ENCODE data around the gene MIX23.

MIX23 gene

GRCh38 chr3:122322095-122323075, 60.6 kb downstream of the MIX23 start:
- Mint-ChIP-seq H3K36me3 (ENCODE audit: low read depth) (peaks cover 4% of the 10 kb centered on the region), H3K9me3 (peaks cover 20% of the 10 kb centered on the region), H3K27ac (no peak overlapping the region), H3K4me3 (no peak overlapping the region), H3K4me1 (no peaks in the 10 kb centered on the region), H3K27me3 (ENCODE audit: low read depth, poor library complexity) (peaks cover 13% of the 10 kb centered on the region)
- DNase-seq = no peak
- no peak for TF ChIP-seq CTCF (IDR thresholded peaks at IDR 0.05)

- Mint-ChIP-seq H3K9me3 (peaks cover 20% of the 10 kb centered on the region), H3K4me3 (no peak overlapping the region), H3K27ac (no peak overlapping the region), H3K36me3 (ENCODE audit: low read depth) (peaks cover 4% of the 10 kb centered on the region), H3K27me3 (ENCODE audit: low read depth, poor library complexity) (peaks cover 11% of the 10 kb centered on the region), H3K4me1 (no peaks in the 10 kb centered on the region)
- no peak for DNase-seq
- TF ChIP-seq CTCF (IDR thresholded peaks at IDR 0.05) = no peak
These were observed 64.4 kb downstream of the MIX23 start for GRCh38 chr3:122318620-122319019.

DNA sequence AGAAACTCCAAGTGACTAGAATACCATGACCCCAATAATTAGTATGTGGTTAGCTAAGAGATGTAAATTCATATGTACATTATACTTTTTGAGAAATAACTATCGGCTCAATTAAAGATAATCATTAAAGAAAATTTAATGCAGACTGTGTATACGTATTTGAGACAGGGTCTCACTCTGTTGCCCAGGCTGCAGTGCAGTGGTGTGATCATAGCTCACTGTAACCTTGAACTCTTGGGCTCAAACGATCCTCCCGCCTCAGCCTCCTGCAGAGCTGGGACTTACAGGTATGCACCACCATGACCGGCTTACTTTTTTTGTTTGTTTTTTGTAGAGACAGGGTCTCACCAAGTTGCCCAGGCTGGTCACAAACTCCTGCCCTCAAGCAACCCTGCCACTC, 66.7 kb downstream of the MIX23 start:
- no peak for TF ChIP-seq CTCF (IDR thresholded peaks at IDR 0.05)
- DNase-seq = no peak
- Mint-ChIP-seq H3K9me3 (peaks cover 20% of the 10 kb centered on the region), H3K36me3 (ENCODE audit: low read depth) (peaks cover 4% of the 10 kb centered on the region), H3K27ac (no peak overlapping the region), H3K27me3 (ENCODE audit: low read depth, poor library complexity) (peaks cover 14% of the 10 kb centered on the region), H3K4me3 (no peak overlapping the region), H3K4me1 (no peaks in the 10 kb centered on the region)

DNA sequence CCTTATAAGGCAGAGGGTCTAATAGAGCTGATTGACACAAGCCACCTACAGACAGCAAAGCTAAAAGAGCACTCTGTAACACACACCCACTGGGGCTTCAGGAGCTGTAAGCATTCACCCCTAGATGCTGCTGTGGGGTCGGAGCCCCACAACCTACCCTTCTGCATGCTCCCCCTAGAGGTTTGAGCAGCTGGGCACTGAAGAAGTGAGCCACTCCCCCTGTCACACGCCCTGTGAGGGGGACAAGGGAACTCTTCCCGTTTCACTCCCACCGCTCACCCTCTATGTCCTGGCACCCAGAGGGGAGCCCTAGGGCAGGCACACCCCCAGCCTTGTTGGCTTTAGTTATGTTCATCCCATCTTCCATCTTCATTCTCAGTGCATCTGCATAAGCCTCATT, 67.4 kb downstream of the MIX23 start:
- Mint-ChIP-seq H3K36me3 (ENCODE audit: low read depth) (peaks cover 4% of the 10 kb centered on the region), H3K27ac (no peak overlapping the region), H3K27me3 (ENCODE audit: low read depth, poor library complexity) (peaks cover 14% of the 10 kb centered on the region), H3K4me1 (no peaks in the 10 kb centered on the region), H3K9me3 (peaks cover 20% of the 10 kb centered on the region), H3K4me3 (no peak overlapping the region)
- no peak for TF ChIP-seq CTCF (IDR thresholded peaks at IDR 0.05)
- DNase-seq = no peak

- H3K4me1 Mint-ChIP-seq = no peaks in the 10 kb centered on the region
- no peak overlapping the region for H3K27ac Mint-ChIP-seq
- no peak for TF ChIP-seq CTCF (IDR thresholded peaks at IDR 0.05)
- H3K4me3 Mint-ChIP-seq = no peak overlapping the region
- H3K9me3 Mint-ChIP-seq = peaks cover 10% of the 10 kb centered on the region
- DNase-seq = no peak
- H3K27me3 Mint-ChIP-seq (ENCODE audit: low read depth, poor library complexity) = peaks cover 14% of the 10 kb centered on the region
- peaks cover 4% of the 10 kb centered on the region for H3K36me3 Mint-ChIP-seq (ENCODE audit: low read depth)
These were observed 68.7 kb downstream of the MIX23 start for GRCh38 chr3:122314228-122314876.

Measured in nephron progenitor cell (in vitro differentiated cells).